NCI-H128 (cell line): Measurements from ENCODE around the gene DLG5.

Experiments used
- DNase-seq: peaks from one replicate; lab custom pipeline; 2025; ENCODE audit not compliant: unreplicated experiment; lab: John Stamatoyannopoulos, UW

DLG5 gene

GRCh38 chr10:77872151-77872946, 54.2 kb downstream of the DLG5 start:
- DNase-seq: no peak

GRCh38 chr10:77869626-77870420, 56.7 kb downstream of the DLG5 start:
- no peak for DNase-seq

- no peak for DNase-seq
Measured at GRCh38 chr10:77868523-77868922, 58.0 kb downstream of the DLG5 start.

GRCh38 chr10:77867124-77867719, 59.3 kb downstream of the DLG5 start:
- no peak for DNase-seq

GRCh38 chr10:77866598-77866997, 60.0 kb downstream of the DLG5 start:
- no peak for DNase-seq

GRCh38 chr10:77865580-77866324, 60.8 kb downstream of the DLG5 start:
- no peak for DNase-seq

GRCh38 chr10:77864151-77864851, 62.3 kb downstream of the DLG5 start:
- DNase-seq: no peak

- DNase-seq: no peak
Measured at GRCh38 chr10:77863446-77863845, 63.1 kb downstream of the DLG5 start.

- no peak for DNase-seq
Measured at GRCh38 chr10:77862595-77862994, 64.0 kb downstream of the DLG5 start.

- DNase-seq: no peak
Measured at GRCh38 chr10:77861366-77861765, 65.2 kb downstream of the DLG5 start.

- DNase-seq: no peak
Measured at GRCh38 chr10:77859865-77860282, 66.7 kb downstream of the DLG5 start.

GRCh38 chr10:77859200-77859864, 67.2 kb downstream of the DLG5 start:
- DNase-seq: no peak

GRCh38 chr10:77857272-77857671, 69.3 kb downstream of the DLG5 start:
- DNase-seq: no peak

GRCh38 chr10:77856566-77856965, 70.0 kb downstream of the DLG5 start:
- DNase-seq: no peak

GRCh38 chr10:77855404-77856155, 71.0 kb downstream of the DLG5 start:
- no peak for DNase-seq

GRCh38 chr10:77854115-77854514, 72.4 kb downstream of the DLG5 start:
- DNase-seq: no peak

- DNase-seq: no peak
Measured at GRCh38 chr10:77853256-77853655, 73.3 kb downstream of the DLG5 start.

GRCh38 chr10:77850620-77851231, 75.8 kb downstream of the DLG5 start:
- no peak for DNase-seq
